Suprapubic skin (tissue), 4 donors: ENCODE results near the gene WFIKKN2. TPM values are rescaled to one million over a fixed set of nuclear protein-coding genes. Genes with fewer than 3 reads are reported as not detected.

ENCODE experiments used
- DNase-seq, 2 donors: peaks; one replicate each; pipeline ENCODE4 v3.0.0-alpha.2; 2019; ENCODE audit warnings: low spot score in 2 of 2
- H3K27ac ChIP-seq: fragments of 200-600 bp; sonication (generic); one replicate; pipeline ENCODE4 v1.5.1; 2019
- H3K27me3 ChIP-seq: fragments of 200-600 bp; sonication (generic); one replicate; pipeline ENCODE4 v1.5.1; 2019
- H3K36me3 ChIP-seq: fragments of 200-600 bp; sonication (generic); one replicate; pipeline ENCODE4 v1.5.1; 2019
- H3K4me1 ChIP-seq: fragments of 200-600 bp; sonication (generic); one replicate; pipeline ENCODE4 v1.5.1; 2019
- H3K4me3 ChIP-seq: fragments of 200-600 bp; sonication (generic); one replicate; pipeline ENCODE4 v1.5.1; 2019; ENCODE audit warnings: mild to moderate bottlenecking
- H3K9me3 ChIP-seq: fragments of 200-600 bp; sonication (generic); one replicate; pipeline ENCODE4 v1.5.1; 2019
- EP300 ChIP-seq: sonication (generic); formaldehyde crosslinking; IDR thresholded peaks from one replicate; pipeline ENCODE4 v1.6.1; 2017; ENCODE audit warnings: antibody characterized with exemption
- POLR2A ChIP-seq, 2 donors: fragments of 450-650 bp; IDR thresholded peaks; one replicate each; pipeline ENCODE4 v1.6.1; 2017; ENCODE audit warnings: antibody characterized with exemption in 2 of 2, mild to moderate bottlenecking in 2 of 2, moderate library complexity in 2 of 2
- POLR2AphosphoS5 ChIP-seq, 3 donors: sonication (generic); formaldehyde crosslinking; IDR thresholded peaks; one replicate each; pipeline ENCODE4 v1.6.1; 2017; ENCODE audit warnings: antibody characterized with exemption in 3 of 3
- WGBS: methylation state at CpG from one replicate; pipeline ENCODE4 v1.1.5; 2018; 5-methylcytosine and 5-hydroxymethylcytosine counted together
- total RNA-seq, 4 donors: library from RNA; depleted of rRNA; stranded (reverse); fragments of >200 nt; gene quantifications; one replicate each; pipeline ENCODE4 v1.1.0, GENCODE V29; 2016
- TF ChIP-seq, protein P1 (sequence below), 2 donors: fragments of 200-600 bp in 1 of 2; fragments of 450-650 bp in 1 of 2; sonication (generic) in 1 of 2; IDR thresholded peaks; one replicate each; pipeline ENCODE4 v1.5.1; 2016 to 2019; ENCODE audit warnings: antibody characterized with exemption in 2 of 2, mild to moderate bottlenecking in 1 of 2, moderate library complexity in 1 of 2

The WFIKKN2 gene
- total RNA-seq, 4 donors from 2014 or later = 0.36 to 0.93 (median 0.65) TPM

DNA sequence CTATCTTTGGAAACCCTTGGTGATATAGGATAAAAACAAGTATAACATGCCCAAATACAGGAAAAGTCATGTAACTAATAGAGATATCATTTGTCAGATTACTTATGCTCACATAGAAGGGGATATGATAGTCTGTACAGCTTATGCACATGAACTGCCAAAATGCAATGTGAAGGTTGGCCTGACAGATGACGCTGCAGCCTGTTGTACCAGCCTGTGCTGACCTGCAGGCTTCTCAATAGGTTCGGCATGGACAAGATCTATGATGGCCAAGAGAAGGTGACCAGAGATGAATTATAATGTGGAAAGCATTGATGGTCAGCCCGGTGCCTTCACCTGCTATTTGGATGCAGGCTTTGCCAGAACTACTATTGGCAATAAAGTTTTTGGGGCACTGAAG lies 12.7 kb downstream of the WFIKKN2 start:
- Histone ChIP-seq H3K4me1 (peaks cover 32% of the 10 kb centered on the region), H3K4me3 (no peak overlapping the region), H3K27ac (no peak overlapping the region), H3K36me3 (no peaks in the 10 kb centered on the region), H3K9me3 (no peaks in the 10 kb centered on the region), H3K27me3 (no peaks in the 10 kb centered on the region)
- 81% methylated on average over 3 of the region's 3 CpGs for WGBS
- peak in 1 of 2 donors; percentile 33 for DNase-seq
- TF ChIP-seq POLR2A (IDR thresholded peaks at IDR 0.05) (no peak), EP300 (no peak)

GRCh38 chr17:50848711-50849110 lies 13.3 kb downstream of the WFIKKN2 start:
- no peak overlapping the region for H3K4me3 ChIP-seq
- H3K36me3 ChIP-seq = no peaks in the 10 kb centered on the region
- no peaks in the 10 kb centered on the region for H3K9me3 ChIP-seq
- 69% methylated on average over 2 of the region's 2 CpGs for WGBS
- H3K27ac ChIP-seq = no peak overlapping the region
- TF ChIP-seq, protein P1, sequence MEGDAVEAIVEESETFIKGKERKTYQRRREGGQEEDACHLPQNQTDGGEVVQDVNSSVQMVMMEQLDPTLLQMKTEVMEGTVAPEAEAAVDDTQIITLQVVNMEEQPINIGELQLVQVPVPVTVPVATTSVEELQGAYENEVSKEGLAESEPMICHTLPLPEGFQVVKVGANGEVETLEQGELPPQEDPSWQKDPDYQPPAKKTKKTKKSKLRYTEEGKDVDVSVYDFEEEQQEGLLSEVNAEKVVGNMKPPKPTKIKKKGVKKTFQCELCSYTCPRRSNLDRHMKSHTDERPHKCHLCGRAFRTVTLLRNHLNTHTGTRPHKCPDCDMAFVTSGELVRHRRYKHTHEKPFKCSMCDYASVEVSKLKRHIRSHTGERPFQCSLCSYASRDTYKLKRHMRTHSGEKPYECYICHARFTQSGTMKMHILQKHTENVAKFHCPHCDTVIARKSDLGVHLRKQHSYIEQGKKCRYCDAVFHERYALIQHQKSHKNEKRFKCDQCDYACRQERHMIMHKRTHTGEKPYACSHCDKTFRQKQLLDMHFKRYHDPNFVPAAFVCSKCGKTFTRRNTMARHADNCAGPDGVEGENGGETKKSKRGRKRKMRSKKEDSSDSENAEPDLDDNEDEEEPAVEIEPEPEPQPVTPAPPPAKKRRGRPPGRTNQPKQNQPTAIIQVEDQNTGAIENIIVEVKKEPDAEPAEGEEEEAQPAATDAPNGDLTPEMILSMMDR (IDR thresholded peaks at IDR 0.05) = no peak
- TF ChIP-seq EP300 = no peak
- no peaks in the 10 kb centered on the region for H3K27me3 ChIP-seq
- peaks cover 32% of the 10 kb centered on the region for H3K4me1 ChIP-seq
- DNase-seq = peak in 1 of 2 donors; percentile 32

GRCh38 chr17:50850640-50851039 lies 15.3 kb downstream of the WFIKKN2 start:
- 52% methylated on average over 7 of the region's 7 CpGs for WGBS
- Histone ChIP-seq H3K9me3 (no peaks in the 10 kb centered on the region), H3K27me3 (no peaks in the 10 kb centered on the region), H3K27ac (no peak overlapping the region), H3K36me3 (no peaks in the 10 kb centered on the region), H3K4me3 (no peak overlapping the region), H3K4me1 (peaks cover 18% of the 10 kb centered on the region)
- TF ChIP-seq, protein P1 (IDR thresholded peaks at IDR 0.05) = no peak
- TF ChIP-seq POLR2A (IDR thresholded peaks at IDR 0.05) = no peak
- no peak for TF ChIP-seq POLR2AphosphoS5 (IDR thresholded peaks at IDR 0.05)
- no peak for TF ChIP-seq EP300
- no peak for DNase-seq

DNA sequence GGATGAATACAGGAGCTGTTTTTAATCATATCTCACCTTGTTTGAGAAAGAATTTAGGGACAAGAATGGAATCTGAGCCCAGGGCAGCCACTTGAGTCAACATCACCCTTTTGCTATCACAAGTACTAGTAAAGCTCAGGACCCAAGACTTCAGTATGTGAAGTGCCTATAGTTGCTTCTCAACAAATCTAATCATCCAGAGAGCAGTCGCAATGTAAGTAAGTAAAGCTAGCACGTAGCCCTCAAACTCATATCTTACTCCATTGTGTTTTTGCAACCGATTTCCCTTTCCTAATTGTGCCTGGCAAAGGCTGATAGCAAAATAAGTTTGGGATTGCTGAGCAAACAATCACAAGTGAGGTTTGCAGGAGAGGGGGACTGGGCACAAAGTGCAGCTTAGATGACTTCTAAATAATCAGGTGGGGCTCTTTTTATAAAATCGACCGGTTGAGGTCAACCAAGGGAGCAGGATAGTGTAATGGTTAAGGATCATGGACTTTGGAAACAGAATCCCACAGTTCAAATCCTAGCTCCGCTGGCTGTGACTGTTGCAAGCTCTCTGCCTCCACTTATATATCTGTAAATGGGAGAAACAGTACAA lies 17.7 kb downstream of the WFIKKN2 start:
- no peaks in the 10 kb centered on the region for H3K9me3 ChIP-seq
- H3K4me3 ChIP-seq = no peak overlapping the region
- no peaks in the 10 kb centered on the region for H3K27me3 ChIP-seq
- no peak overlapping the region for H3K27ac ChIP-seq
- TF ChIP-seq POLR2AphosphoS5 (IDR thresholded peaks at IDR 0.05) = no peak
- TF ChIP-seq POLR2A (IDR thresholded peaks at IDR 0.05) = no peak
- TF ChIP-seq, protein P1 (IDR thresholded peaks at IDR 0.05) = no peak
- no peak for TF ChIP-seq EP300
- H3K4me1 ChIP-seq = peaks cover 18% of the 10 kb centered on the region
- no peaks in the 10 kb centered on the region for H3K36me3 ChIP-seq
- WGBS = 85% methylated on average over 6 of the region's 6 CpGs
- no peak for DNase-seq

DNA sequence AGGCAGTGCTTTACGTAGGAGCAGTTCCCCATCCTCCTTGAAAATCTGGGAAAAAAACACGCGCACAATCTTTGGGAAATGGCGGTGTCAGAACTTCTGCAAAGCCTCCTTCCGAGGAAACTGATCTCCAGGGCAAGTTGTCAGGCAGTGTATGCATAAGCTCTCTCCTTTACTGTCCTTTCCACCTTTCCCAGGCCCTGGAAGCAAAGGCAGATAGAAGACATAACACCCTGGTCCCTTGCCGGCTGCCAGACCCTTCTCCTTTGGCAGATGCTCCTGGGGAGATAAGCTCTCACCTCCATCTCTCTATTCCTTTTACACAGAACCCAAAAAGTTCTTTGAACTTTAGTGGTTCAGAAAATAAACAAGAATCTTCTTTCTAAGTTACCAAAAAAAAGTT lies 18.4 kb downstream of the WFIKKN2 start:
- Histone ChIP-seq H3K4me1 (peaks cover 18% of the 10 kb centered on the region), H3K27ac (no peak overlapping the region)
- WGBS = 90% methylated on average over 6 of the region's 6 CpGs

More for the DNA sequence above, 18.4 kb downstream of the WFIKKN2 start:
- TF ChIP-seq POLR2A (IDR thresholded peaks at IDR 0.05) (no peak), EP300 (no peak), POLR2AphosphoS5 (IDR thresholded peaks at IDR 0.05) (no peak)
- TF ChIP-seq, protein P1 (IDR thresholded peaks at IDR 0.05) = no peak
- Histone ChIP-seq H3K4me3 (no peak overlapping the region), H3K9me3 (no peaks in the 10 kb centered on the region), H3K27me3 (no peaks in the 10 kb centered on the region), H3K36me3 (no peaks in the 10 kb centered on the region)
- no peak for DNase-seq
